HG02981 (cell line): ENCODE data around the gene NHERF1.

ENCODE experiments used
- ATAC-seq: cut with Tn5 transposase; IDR thresholded peaks from one replicate; pipeline ENCODE4 v1.9.1; 2021; ENCODE audit warnings: mild to moderate bottlenecking, moderate library complexity; ENCODE audit not compliant: unreplicated experiment

NHERF1 gene

GRCh38 chr17:74732042-74732867 is 16.2 kb upstream of the NHERF1 start:
- ATAC-seq = no peak

- no peak for ATAC-seq
Observed at GRCh38 chr17:74733365-74734122, 14.9 kb upstream of the NHERF1 start.

- no peak for ATAC-seq
Observed at GRCh38 chr17:74734256-74734655, 14.2 kb upstream of the NHERF1 start.

- ATAC-seq = no peak
Observed at GRCh38 chr17:74736513-74737298, 11.7 kb upstream of the NHERF1 start, which contains the start of gene RAB37. TSS of gene RAB37 (plus strand) at chr17:74737256. CDS start at chr17:74737273, 17 bp downstream.

- no peak for ATAC-seq
Observed at GRCh38 chr17:74737299-74738050, 11.0 kb upstream of the NHERF1 start.

GRCh38 chr17:74738051-74738996 is 10.1 kb upstream of the NHERF1 start:
- no peak for ATAC-seq

GRCh38 chr17:74739227-74739831 is 9.1 kb upstream of the NHERF1 start:
- ATAC-seq = no peak

- ATAC-seq = no peak
Observed at GRCh38 chr17:74740173-74740572, 8.3 kb upstream of the NHERF1 start.

GRCh38 chr17:74740641-74741387 is 7.6 kb upstream of the NHERF1 start:
- ATAC-seq = no peak

GRCh38 chr17:74742153-74742515 is 6.3 kb upstream of the NHERF1 start:
- no peak for ATAC-seq

GRCh38 chr17:74742978-74743545 is 5.4 kb upstream of the NHERF1 start:
- ATAC-seq = no peak

GRCh38 chr17:74743755-74744154 is 4.7 kb upstream of the NHERF1 start:
- no peak for ATAC-seq

- no peak for ATAC-seq
Observed at GRCh38 chr17:74744349-74744713, 4.1 kb upstream of the NHERF1 start.

GRCh38 chr17:74744714-74745547 is 3.5 kb upstream of the NHERF1 start:
- ATAC-seq = no peak

GRCh38 chr17:74745548-74746177 is 2.8 kb upstream of the NHERF1 start:
- ATAC-seq = no peak

GRCh38 chr17:74746376-74746775 is 2.1 kb upstream of the NHERF1 start:
- ATAC-seq = no peak

GRCh38 chr17:74746922-74747321 is 1.5 kb upstream of the NHERF1 start:
- no peak for ATAC-seq
